ENCODE results near the gene ZNF691.

- TF ChIP-seq CTCF (conservative IDR thresholded peaks at IDR 0.05; ENCODE audit: low read length) (no peak), EZH2phosphoT487 (IDR thresholded peaks at IDR 0.05; ENCODE audit: borderline replicate concordance) (no peak)
Observed at GRCh38 chr1:42841440-42842147, 4.8 kb upstream of the ZNF691 start.
